NCI-H1105 (cell line): ENCODE measurements around the gene SRPK1.
A peak's percentile ranks its signal among the peaks of the same experiment; 100 is the strongest.
"Not testable (repeated sequence)": the region's sequence is repeated elsewhere in the genome, so short reads cannot be mapped to it uniquely, and the experiment has no call there.

Source experiments
- DNase-seq: peaks from one replicate; lab custom pipeline; 2025; lab: John Stamatoyannopoulos, UW

The SRPK1 gene

GRCh38 chr6:35920793-35921732 is at the start of gene SRPK1:
Gene SRPK1, minus strand, starts transcription at chr6:35921098. Its CDS starts 42 bp downstream, at chr6:35921056.
- peak; percentile 91 for DNase-seq

- DNase-seq, result no peak
Measured at GRCh38 chr6:35970181-35970580, 49.3 kb upstream of the SRPK1 start.

GRCh38 chr6:35969646-35970045 is 48.7 kb upstream of the SRPK1 start:
- no peak for DNase-seq

GRCh38 chr6:35968821-35969220 is 47.9 kb upstream of the SRPK1 start:
- no peak for DNase-seq

GRCh38 chr6:35967076-35967774 is 46.3 kb upstream of the SRPK1 start:
- DNase-seq, result no peak

- no peak for DNase-seq
Measured at GRCh38 chr6:35962779-35963560, 42.1 kb upstream of the SRPK1 start.

- DNase-seq, result no peak
Measured at GRCh38 chr6:35960187-35960586, 39.3 kb upstream of the SRPK1 start.

- DNase-seq, result no peak
Measured at GRCh38 chr6:35955970-35956369, 35.1 kb upstream of the SRPK1 start.

GRCh38 chr6:35955521-35955920 is 34.6 kb upstream of the SRPK1 start:
- DNase-seq, result no peak

GRCh38 chr6:35955071-35955470 is 34.2 kb upstream of the SRPK1 start:
- no peak for DNase-seq

GRCh38 chr6:35954333-35954732 is 33.4 kb upstream of the SRPK1 start:
- DNase-seq, result no peak

GRCh38 chr6:35948725-35949124 is 27.8 kb upstream of the SRPK1 start:
- no peak for DNase-seq

GRCh38 chr6:35945650-35946025 is 24.7 kb upstream of the SRPK1 start:
- no peak for DNase-seq

GRCh38 chr6:35943390-35943789 is 22.5 kb upstream of the SRPK1 start:
- DNase-seq, result no peak

- no peak for DNase-seq
Measured at GRCh38 chr6:35942355-35942754, 21.5 kb upstream of the SRPK1 start.

- not testable (repeated sequence) for DNase-seq
Measured at GRCh38 chr6:35941170-35941569, 20.3 kb upstream of the SRPK1 start.

GRCh38 chr6:35940014-35940413 is 19.1 kb upstream of the SRPK1 start:
- DNase-seq, result not testable (repeated sequence)

GRCh38 chr6:35939259-35939658 is 18.4 kb upstream of the SRPK1 start:
- not testable (repeated sequence) for DNase-seq

- no peak for DNase-seq
Measured at GRCh38 chr6:35936681-35937359, 15.9 kb upstream of the SRPK1 start.

- DNase-seq, result no peak
Measured at GRCh38 chr6:35935469-35935868, 14.6 kb upstream of the SRPK1 start.

- no peak for DNase-seq
Measured at GRCh38 chr6:35933844-35934243, 12.9 kb upstream of the SRPK1 start.

- DNase-seq, result not testable (repeated sequence)
Measured at GRCh38 chr6:35931873-35932272, 11.0 kb upstream of the SRPK1 start.
